CD4-positive, alpha-beta T cell treated with Interleukin-17A for 1 hour (primary cell): Measurements from ENCODE around the gene AFAP1L2.

ENCODE experiments used
- DNase-seq: peaks from one replicate; pipeline ENCODE4 v3.0.0-alpha.2; 2020

AFAP1L2 gene

DNA sequence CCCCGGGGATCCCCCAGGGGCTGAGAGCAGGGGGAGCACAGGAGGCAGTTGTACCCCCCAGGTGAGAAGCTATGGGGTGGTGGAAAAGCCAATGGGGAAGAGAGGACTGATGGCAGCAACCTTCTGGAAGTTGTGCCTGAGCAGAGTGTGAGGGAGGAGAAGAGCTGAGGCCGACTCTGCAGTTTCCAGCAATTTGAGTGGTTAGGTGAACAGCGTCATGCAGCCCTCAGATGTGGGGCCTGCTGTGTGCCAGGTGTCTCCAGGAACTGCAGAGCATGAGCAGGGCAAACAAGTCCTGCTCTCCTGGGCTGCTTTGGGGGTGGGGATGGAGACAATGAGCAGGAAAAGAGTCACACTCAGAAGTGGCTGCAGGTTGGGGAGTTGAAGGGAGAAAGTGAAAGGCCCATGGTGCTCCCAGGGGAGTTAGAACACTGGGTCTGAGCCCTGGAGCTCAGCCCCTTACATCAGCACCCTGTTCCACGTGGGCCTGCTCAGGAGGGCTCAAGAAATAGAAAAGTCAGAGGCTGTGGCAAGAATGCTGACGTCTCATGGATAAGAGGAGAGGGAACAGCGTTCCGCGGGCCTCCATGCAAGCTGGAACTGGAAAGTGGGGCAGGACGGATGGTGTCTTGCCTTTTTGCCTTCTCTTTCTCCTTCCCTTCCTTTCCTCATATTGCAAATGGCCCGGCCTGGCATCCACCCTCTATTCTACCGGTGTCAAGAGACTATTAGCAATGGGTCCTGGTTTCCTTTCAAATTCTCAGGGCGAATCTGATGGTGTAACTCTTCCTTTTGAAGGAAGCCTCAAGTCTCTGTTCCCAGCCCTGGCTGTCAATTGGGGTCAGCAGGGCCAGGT, 4.0 kb upstream of the AFAP1L2 start:
- DNase-seq: no peak

DNA sequence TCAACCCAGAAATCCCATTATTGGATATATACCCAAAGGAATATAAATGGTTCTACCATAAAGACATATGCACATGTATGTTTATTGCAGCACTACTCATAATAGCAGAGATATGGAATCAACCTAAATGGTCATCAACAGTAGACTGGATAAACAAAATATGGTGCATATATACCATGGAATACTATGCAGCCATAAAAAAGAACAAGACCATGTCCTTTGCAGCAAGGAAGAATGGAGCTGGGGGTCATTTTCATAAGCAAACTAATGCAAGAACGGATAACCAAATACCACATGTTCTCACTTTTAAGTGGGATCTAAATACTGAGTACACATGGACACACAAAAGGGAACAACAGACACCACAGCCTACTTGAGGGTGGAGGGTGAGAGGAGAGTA, 2.2 kb upstream of the AFAP1L2 start:
- no peak for DNase-seq

DNA sequence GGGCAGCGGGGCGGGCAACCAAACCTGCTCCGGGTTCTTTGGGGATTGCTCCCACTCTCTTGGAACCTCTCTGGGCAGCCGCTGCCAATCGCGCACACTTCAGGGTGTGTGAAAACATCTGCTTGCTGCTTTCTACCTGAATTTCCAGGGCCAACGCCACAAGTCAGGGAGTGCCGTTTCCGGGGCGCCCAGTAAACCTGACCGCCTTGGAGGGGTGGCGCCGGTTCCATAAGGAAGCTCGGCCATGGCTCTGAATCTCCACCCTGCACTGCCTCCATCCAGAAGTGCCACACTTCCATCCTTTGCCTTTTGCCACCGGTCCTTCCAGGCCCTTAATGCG, 679 bp upstream of the AFAP1L2 start:
- no peak for DNase-seq

DNA sequence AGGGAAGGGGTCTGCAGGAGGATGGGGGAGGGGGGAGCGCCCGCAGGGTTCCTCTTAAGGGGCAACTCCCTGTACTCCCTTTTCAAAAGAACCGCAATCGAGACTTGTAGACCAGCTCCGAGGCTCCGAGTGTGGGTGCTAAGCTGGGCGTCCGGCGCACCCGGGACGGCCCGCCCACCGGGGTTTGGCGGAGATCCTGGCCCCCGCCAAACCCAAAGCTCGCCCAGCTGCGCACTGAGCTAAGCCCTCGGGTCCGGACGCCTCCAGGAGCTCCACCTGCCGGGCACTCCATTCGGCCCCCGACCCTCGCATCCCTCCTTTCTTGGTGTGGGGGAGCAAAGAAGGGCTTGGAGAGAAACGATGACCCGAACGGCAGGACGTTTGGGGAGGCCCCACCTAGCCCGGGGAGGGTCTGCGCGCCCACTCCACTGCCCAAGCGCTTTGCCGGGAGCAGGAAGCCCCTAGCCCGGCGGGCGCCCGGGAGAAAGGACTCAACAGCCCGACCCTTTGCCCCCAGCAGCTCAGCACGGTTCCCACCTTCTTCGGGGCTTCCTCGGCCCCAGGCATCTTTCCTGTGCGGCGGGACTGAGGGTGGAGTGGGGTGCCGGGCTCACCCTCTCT, 651 bp downstream of the AFAP1L2 start:
- DNase-seq: no peak

DNA sequence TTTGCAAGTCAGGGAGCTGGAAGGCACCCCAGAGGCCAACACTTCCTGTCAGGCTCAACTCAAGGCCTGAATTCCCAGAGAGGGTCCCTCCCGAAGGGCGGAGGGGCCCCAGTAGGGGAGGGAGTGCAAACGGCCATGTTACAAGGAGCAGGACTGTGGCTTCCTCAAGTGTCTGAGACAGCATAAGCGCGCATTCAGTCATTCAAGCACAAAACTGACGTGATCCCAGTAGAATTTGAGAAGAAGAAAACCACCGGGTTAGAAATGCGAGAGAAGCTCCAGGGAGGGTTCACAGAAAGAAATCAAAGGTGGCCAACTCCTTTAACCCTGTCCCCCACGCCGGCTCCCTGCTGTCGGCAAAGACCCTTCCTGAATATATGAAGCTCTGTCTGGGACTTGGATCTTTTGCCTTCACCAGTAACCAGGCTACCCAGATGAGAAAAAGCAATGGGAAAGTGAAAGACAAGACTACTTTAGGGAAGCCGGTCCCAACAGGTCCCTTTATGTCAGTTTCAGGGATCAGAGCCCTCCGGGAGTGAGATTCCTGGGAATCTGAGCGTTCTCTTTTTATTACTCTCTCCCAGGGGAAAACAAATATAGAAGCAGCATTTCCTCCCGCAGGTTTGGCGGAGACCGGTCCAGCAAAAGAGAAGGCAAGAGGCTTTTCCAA, 1.3 kb downstream of the AFAP1L2 start:
- DNase-seq: no peak

DNA sequence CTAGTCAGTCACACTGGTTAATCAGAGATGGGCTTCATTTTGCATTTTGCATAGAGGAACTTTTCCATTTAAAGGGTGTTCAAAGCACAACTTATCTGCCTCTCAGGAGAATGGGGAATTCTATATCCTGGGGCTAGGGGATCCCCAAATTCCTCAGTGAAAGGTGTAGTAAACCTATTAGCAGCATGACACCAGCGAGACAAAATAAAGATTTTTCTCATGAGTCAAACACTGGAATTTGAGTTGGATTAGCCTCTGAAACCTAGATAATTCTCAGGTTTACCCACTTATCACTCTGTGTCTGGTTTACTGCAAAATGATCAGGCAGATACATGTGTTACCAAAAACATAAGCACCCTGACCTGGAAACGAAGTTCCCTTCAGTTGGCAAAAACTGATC, 2.1 kb downstream of the AFAP1L2 start:
- no peak for DNase-seq

DNA sequence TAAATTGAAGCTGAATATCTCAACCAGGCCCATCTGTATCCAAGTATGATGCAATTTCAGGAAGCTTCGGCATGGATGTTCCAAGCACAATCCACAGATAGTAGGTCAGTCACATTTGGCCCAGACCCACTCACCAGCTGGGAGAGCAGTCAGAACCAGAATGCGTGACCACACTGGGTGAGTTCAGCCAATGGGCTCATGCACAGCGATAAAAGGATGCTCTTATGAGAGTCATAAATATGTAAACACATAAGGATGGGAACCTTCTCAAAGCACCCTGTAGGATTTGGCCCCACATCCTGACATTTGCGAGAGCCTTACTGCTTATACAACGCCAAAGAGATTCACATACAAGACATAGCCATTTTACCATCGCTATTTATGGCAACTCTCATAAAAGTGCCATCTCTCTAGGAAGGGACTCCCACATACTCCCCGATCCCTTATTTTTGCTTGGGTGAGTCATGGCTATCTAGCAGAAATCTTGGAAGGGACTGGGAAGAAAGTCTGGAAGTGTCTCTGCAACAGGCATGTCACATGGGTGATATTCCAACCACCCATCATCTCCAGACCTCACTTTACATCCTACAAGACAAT, 3.0 kb downstream of the AFAP1L2 start:
- no peak for DNase-seq

DNA sequence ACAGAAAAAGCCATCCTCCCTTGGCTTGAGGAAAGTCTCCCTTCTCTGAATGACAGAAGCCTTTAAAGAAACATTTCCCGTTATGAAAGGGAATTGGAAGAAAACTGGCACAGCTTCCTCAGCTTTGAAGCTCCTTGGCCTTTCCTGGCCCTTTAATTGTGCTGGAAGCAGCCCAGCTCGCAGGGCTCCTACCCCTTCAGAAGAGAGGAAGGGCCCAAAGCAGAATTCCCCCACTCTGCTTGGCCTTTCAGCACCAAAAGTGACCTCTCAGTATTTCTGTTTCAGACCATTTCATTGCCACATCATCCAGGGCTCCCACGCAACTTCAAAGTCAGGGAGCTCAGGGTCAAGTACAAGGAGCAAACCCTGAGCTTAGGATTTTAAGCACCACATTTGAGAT, 4.2 kb downstream of the AFAP1L2 start:
- DNase-seq: no peak

DNA sequence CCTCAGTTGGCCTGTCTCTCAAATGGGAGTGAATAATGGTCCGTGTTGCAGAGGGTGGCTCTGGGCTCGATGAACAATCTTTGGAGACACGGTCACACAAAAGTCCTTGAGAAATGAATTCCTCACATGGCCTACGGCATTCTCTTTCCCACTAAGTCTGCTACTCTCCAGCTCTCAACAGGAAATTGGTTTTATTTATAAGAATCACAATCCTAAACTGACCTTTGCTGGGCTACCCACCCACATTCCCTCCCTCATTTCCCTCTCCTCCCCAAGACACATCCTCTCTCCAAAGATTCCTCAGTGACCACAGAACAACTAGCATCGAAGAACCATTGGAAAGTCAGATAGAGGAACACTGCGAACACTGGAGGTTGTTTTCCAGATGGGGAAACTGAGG, 4.7 kb downstream of the AFAP1L2 start:
- no peak for DNase-seq

DNA sequence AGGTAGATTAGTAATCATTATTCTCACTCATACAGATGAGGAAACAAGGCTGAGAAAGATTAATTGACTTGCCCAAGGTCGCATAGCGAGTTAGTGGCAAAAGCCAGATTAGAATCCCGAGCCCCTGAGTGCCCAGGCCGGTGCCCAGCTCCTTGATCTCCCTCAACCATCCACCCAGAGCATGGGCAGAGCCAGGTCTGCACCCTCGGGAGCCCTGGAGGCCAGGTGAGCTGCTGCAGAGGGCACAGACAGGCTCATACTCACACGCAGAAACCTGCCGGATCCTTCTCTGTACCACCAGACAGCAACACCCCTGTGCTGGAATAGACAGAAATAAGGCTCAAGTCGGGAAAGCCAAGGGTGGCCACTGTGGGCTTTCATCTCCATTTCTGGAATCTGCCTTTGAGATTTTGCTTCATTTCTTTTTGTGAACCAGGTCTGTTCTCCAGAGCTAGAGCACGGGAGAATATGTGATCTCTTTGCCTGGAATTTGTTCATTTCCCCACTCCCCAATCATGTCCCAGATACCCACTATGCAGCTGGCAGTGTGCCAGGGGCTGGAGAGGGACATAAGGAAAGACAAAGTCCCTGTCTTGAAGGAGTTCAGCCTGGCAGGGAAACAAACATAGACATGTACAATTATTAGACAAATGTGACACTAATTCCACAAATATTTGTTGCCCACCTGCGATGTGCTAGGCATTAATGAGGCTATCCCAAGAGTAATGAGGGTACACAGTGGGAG, 5.5 kb downstream of the AFAP1L2 start:
- DNase-seq: no peak

DNA sequence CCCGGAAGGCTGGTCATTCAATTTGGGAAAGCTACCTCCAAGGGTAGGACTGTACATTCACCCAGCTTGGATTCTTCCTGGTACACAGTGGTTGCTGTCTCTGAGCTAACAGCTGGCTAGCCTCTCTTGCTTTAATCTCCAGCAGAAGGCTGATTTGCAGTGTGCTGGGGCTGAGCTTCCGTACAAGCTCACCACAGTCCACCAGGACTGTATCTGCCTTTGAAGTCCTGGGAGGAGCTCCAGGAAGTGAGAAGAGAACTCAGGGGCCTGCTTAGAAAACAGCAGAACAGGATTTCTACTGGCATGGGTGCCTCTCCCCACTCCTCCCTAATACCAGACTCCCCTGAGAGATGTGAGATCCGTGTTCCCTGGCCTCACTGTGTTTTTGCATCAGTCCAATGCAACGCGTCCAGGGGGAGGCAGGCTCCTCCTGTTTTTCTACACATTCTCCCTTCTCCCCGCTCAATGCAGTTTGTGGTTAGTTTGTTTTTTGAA, 6.6 kb downstream of the AFAP1L2 start:
- DNase-seq: no peak

DNA sequence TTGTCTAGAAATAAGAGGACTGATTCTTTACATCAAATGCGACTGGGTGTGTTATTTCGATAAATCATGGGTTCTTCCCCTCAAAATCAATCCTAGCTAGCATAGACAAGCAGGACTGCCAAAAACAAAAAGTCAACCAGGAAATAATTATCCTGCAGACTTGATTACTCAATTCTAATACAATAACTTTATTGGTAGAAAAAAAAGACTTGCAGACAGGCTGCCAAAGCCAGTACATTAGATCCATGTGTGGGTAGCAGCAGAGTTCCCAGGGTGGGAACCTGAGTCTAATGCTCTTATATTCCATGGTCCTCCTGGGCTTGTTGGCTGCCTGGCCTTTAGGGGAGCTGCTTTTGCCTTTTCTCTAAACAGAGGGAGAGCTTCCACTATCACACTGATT, 7.8 kb downstream of the AFAP1L2 start:
- DNase-seq: no peak

DNA sequence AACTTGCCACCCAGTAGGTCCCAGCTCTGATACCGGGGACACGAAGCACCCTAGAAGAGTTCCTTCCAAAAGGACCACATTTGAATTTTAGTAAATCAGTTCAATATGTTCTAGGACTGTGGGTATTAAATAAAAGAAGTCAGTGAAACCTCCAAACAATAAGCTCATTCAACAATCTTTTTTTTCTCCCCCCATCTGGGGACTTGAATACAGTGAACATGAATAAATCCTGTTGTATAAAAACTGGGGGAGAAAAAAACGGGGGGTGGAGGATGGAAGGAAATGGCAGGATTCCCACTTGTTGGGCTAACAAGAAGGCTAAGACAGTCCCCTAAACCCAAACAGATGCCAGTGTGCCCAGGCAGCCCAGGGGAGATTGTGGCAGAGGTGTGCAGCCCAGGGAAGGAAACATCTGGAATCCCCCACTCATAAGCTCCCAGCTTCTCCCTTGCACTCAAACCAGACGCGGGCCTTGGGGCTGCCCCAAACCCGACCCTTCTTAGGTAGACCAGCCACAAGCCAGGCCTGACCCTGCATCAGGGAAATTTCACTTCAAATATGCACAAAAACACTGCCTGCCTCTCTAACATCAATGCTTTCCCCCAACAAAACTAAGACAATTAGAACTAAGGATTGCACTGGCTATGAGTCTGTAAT, 8.8 kb downstream of the AFAP1L2 start:
- DNase-seq: no peak

DNA sequence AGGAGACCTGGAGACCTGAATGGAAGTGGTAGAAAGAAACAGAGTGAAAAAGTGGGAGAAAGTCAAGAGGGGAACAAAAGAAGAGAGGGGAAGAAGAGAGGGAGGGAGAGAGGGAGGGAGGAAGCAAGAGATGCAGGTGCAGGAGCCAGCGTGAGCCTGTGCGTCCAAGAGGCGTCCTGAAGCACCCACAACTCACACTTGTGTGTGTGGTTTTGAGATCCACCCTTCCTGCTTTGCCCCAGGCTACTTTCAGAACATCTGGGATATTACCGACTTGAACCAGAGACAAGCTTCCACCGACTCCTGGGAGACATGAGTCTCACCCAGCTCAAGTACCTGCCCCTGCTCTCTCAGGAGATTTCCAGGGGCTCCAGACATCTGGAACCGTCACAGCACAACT, 9.8 kb downstream of the AFAP1L2 start:
- no peak for DNase-seq

DNA sequence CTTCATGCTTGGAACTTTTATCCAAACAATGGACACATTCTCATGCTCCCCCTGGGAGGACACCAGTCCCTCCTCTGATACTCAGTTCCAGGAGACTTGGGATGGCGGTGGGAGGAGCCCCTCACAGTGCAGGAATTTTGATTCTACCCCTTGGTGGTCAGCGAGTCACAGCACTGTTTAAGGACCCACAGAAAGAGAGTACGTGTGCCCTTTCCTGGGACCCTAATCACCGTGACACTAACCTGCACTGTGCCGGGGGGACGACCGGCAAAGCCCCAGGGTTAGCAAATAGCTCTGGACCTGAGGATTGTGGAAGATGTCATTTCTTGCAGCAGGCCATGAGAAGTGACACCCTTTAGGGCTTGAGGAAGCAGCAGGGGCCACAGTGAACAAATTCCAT, 10.4 kb downstream of the AFAP1L2 start:
- no peak for DNase-seq

DNA sequence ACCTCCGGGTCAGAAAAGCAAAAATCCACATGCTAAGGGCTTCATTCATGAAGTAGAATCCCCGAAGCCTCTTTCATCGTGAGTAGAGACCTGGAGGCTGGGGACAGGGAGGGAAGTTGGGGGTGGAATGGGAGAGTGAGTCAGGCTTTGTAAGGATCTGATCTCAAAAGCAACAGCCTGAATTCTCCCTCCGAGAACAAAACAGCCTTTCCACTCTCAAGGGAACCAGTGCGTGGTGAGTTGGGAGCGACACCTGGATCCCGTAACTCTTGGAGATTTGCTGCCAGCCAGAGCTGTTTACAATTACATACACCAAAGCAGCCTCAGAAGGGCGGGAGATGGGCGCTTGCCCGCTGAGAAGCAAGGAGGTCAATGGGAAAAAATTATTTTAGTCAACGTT, 10.8 kb downstream of the AFAP1L2 start:
- no peak for DNase-seq

DNA sequence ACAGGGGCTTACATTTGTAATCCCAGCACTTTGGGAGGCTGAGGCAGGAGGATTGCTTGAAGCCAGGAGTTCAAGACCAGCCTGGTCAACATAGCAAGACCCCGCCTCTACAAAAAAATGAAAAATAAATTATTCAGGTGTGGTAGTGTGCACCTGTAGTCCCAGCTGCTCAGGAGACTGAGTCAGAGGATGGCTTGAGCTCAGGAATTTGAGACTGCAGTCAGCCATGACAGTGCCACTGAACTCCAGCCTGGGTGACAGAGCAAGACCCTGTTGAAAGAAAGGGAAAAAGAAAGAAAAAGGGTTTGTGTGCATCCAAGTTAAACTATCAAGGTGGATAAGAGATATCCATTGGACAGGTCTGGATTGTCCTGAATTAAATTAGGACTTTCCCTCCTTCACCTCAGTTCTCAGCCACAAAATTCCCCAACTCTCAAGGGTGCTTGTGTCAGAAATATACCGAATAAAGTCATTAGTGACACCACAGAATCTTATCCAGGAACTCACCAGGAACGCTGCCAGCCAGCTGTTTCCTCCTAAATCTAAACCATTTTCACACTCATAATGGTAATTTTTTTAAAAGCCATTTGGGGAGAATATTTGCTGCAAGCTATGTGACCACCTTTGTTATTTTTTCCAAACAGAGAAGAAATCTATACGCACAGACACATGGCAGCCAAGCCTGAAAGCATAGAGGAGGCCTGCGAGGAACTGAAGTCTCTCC, 12.0 kb downstream of the AFAP1L2 start:
- DNase-seq: no peak

DNA sequence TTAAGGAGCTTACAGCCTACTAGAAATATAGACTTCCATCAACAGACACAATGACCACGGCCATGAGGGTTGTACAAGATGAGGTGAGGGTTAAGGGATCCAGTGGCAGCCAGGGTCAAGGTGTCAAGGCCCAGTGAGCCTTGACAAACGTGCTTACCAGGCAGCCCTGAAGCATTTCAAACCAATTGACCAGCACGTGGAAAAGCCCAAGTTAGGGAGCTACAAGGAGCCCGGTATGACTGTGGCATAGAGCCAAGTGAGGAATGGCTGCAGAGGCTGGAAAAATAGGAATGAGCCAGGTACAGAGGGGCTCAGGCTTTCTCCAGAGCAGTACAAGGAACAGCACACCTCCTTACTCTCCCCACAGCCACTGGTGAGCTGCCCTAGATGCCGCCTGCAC, 12.7 kb downstream of the AFAP1L2 start:
- no peak for DNase-seq

DNA sequence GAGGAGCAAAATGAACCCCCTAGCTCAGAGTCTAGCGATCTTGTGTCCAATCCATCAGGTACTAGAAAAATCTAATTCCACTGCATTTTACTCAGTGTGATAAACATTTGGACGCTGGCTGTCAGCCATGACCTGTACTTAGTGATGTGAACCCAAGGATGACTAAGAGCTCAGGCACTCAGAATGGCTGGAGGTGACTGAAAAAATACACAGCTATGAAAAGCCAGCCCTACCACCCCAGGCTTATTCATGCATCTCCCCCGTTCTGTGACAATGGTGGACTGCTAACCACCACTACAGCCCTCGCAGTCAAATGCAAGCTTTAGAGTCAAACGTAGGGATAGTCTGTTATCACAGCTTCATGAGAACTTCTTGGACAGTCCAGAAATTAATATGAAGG, 14.9 kb downstream of the AFAP1L2 start:
- no peak for DNase-seq

DNA sequence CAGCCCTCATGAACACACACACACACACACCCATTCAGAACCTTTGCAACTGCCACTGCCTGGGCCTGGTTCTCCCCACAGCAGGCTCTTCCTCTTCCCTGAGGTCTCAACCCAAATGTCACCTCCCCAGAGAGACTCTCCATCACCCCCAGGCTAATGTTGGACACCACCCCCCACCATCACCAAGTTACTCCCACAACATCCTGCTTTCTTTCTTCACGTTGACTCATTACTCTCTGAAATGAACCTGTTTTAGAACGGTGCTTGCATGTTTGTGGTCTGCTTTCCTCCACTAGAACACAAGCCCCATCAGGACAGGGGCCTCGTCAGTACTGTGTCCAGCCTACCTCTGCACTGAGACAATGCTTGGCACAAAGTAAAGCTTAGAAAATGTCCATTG, 16.0 kb downstream of the AFAP1L2 start:
- DNase-seq: no peak

DNA sequence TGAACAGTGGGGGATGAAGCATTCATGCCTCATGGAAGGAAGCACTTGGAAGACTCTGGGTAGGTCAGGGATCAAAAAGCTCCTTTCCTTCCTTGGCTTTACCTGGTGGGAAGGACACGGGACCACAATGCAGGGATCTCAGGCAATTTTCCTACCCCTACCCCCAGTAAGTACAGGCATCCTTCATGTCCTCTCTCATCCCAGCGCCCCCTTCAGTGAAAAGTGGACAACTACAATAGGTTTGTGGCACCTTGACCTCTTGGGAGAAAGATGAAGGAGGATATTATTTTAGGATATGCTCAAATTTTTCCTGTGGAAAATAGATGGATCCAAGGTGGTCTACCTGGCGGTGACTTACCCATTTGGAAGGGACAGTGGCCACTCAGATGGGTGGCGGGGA, 16.5 kb downstream of the AFAP1L2 start:
- DNase-seq: no peak

DNA sequence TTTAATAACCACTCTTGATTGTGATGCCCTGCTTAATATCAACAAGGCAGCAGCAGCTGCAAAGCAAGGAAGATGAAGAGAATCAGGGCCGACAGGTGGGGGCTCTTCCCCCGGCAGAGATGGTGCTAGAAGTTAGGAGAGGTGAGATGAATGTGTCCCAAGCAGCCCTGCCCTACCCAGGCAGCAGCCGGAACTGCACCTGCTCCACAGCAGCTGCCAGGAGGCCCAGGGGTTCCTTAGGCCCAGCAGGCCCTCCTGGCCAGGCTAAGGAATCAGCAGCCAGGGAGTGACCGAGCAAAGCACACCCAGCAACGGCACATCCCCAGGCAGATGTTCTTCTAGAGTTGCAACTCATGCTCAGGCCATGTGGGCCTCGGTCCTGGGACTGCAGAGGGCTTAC, 17.9 kb downstream of the AFAP1L2 start:
- DNase-seq: no peak
